ENCODE data around the gene VIPR1.

VIPR1 gene

DNA sequence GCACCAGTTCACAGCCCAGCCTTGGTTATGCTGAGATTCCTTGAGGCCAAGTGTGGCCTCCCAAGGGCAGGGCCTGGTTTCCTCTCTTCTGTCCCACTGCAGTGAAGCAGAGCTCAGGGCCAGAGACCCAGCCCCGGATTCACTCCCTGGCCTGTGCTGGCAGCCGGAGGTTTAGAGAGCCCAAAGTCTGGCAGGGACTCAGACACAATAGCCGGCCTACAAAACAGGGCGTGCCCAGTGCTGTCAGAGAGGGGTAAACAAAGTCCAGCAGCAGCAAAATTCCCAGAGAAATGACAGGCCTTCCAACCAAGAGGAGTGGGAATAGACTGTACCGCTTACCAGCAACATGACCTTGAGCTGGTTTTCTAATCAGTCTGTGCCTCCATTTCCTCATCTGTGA, 14.0 kb downstream of the VIPR1 start:
- Histone ChIP-seq H3K4me1 (ENCODE audit: control insufficient read depth, insufficient read depth, low read length) (no peaks in the 10 kb centered on the region), H3K27me3 (ENCODE audit: control insufficient read depth, insufficient read depth, low read length) (no peaks in the 10 kb centered on the region), H3K36me3 (ENCODE audit: control insufficient read depth, insufficient read depth, low read length) (no peaks in the 10 kb centered on the region), H3K27ac (ENCODE audit: low read depth, low read length) (no peak overlapping the region), H3K9ac (ENCODE audit: low read length) (no peak overlapping the region), H3K4me3 (ENCODE audit: low read length) (no peak overlapping the region)

DNA sequence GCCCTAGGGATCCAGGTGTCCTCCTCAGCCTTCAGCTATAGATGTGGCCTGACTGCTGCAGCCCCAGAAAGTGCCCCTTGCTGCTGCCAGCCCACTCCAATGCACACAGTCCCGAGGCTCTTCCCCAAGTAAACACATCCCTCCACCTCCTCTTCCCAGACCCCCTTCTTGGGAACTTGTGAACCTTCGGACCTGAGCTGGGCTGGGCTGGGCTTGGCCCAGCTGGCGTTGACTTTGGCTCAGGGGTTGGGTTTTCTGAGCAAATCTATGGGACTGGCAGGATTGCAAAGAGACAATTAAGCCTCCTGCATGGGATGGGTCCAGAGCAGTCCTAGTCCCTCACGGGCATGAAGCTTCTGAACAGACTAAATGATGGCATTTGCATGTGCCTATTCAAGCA, 14.7 kb downstream of the VIPR1 start:
- no peak overlapping the region for H3K4me3 ChIP-seq (ENCODE audit: low read length)
- no peaks in the 10 kb centered on the region for H3K27me3 ChIP-seq (ENCODE audit: control insufficient read depth, insufficient read depth, low read length)
- H3K27ac ChIP-seq (ENCODE audit: low read depth, low read length): no peak overlapping the region
- no peaks in the 10 kb centered on the region for H3K36me3 ChIP-seq (ENCODE audit: control insufficient read depth, insufficient read depth, low read length)
- H3K9ac ChIP-seq (ENCODE audit: low read length): no peak overlapping the region
- no peaks in the 10 kb centered on the region for H3K4me1 ChIP-seq (ENCODE audit: control insufficient read depth, insufficient read depth, low read length)

DNA sequence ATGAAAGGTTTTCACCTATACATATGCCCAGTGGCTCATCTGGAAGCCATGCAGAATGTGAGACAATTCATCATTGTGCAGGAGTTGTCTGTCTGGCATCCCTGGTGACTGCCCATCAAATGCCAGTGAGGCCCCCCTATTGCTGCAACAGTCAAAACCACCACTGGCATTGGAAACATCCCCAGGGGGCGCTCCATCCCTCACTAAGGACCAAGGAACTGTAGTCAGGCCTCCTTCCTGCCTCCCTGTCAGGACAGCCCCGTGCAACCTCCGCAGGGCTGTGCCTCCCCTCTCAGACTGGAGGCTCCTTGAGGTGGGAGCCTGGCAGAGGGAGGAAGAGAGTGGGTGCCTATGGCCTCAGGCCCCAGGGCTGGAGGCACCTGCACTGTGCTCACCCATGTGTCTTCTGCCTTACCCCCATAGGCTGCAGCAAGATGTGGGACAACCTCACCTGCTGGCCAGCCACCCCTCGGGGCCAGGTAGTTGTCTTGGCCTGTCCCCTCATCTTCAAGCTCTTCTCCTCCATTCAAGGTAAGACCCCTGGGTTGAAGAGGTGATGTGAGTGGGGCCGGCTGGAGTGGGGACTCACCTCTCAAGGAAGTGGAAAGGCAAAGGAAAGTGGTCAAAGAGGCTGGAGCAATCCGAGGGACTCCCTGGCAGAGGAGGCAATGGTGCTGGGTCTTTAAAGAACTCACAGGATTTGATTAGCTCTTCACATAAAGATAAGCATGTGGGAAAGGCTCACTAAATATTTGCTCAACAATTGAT, 16.5 kb downstream of the VIPR1 start:
- Histone ChIP-seq H3K27ac (ENCODE audit: low read depth, low read length) (no peak overlapping the region), H3K9ac (ENCODE audit: low read length) (no peak overlapping the region), H3K36me3 (ENCODE audit: control insufficient read depth, insufficient read depth, low read length) (no peaks in the 10 kb centered on the region), H3K4me1 (ENCODE audit: control insufficient read depth, insufficient read depth, low read length) (no peaks in the 10 kb centered on the region), H3K27me3 (ENCODE audit: control insufficient read depth, insufficient read depth, low read length) (no peaks in the 10 kb centered on the region), H3K4me3 (ENCODE audit: low read length) (no peak overlapping the region)

DNA sequence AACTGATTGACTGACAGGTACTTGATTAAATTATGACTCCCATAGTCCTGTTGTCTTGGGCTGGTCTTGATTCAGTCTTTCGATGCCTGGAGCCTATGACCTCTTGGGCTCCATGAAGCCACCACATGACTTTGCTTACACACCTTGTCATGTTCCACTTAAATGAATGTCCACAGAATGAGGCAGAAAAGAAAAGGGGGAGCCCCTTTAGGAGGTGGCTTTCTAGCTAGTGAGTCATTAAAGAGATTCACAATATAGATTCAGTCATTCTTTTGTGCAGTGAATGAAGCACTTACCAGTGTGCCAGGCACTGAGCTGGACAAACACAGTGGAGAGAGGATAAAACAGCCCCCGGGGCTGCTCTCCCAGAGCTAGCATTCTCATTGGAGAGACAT, 17.1 kb downstream of the VIPR1 start:
- no peaks in the 10 kb centered on the region for H3K4me1 ChIP-seq (ENCODE audit: control insufficient read depth, insufficient read depth, low read length)

DNA sequence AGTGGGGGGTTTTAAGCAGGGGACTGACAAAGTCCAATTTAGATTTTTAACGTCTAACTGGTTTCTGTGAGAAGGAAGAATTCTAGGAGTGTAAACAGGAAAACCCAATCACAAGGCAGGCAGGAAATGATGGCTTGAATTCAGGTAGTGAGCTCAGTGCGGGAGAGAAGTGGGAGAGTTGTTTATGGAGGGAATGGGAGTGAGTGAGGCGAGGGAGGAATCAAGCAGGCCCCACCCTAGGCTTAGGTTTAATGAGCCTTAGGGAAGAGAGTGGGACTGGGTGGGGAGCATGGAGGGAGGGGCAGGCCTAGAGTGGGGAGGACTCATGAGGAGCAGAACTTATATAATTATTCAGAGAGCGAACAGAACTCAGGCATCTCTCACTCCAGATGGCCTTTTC, 17.9 kb downstream of the VIPR1 start:
- Histone ChIP-seq H3K4me1 (ENCODE audit: control insufficient read depth, insufficient read depth, low read length) (no peaks in the 10 kb centered on the region), H3K4me3 (ENCODE audit: low read length) (no peak overlapping the region), H3K27ac (ENCODE audit: low read depth, low read length) (no peak overlapping the region), H3K36me3 (ENCODE audit: control insufficient read depth, insufficient read depth, low read length) (no peaks in the 10 kb centered on the region), H3K27me3 (ENCODE audit: control insufficient read depth, insufficient read depth, low read length) (no peaks in the 10 kb centered on the region), H3K9ac (ENCODE audit: low read length) (no peak overlapping the region)

More for the DNA sequence above, 17.1 kb downstream of the VIPR1 start:
- Histone ChIP-seq H3K4me3 (ENCODE audit: low read length) (no peak overlapping the region), H3K27me3 (ENCODE audit: control insufficient read depth, insufficient read depth, low read length) (no peaks in the 10 kb centered on the region), H3K27ac (ENCODE audit: low read depth, low read length) (no peak overlapping the region), H3K9ac (ENCODE audit: low read length) (no peak overlapping the region), H3K36me3 (ENCODE audit: control insufficient read depth, insufficient read depth, low read length) (no peaks in the 10 kb centered on the region)

DNA sequence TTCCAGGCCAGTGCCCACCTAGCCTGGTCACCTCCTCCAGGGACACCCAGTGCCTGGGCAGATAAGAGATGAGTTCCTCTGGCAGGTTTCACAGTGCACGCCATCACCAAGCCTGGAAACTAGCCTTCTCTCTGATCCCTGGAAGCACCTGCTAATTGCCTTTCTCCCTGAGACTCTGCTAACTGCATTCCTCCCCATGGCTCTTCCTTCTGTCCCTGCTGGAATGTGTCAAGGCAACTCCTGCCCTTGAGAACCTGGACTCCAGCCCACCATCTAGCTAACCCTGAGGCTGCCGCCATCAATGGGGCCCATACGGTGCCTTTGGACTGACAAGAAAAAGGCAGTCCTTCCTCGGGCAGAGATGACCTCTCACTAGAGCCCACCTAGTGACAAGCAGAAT, 18.5 kb downstream of the VIPR1 start:
- Histone ChIP-seq H3K27ac (ENCODE audit: low read depth, low read length) (no peak overlapping the region), H3K9ac (ENCODE audit: low read length) (no peak overlapping the region), H3K36me3 (ENCODE audit: control insufficient read depth, insufficient read depth, low read length) (peaks cover 2% of the 10 kb centered on the region), H3K27me3 (ENCODE audit: control insufficient read depth, insufficient read depth, low read length) (no peaks in the 10 kb centered on the region), H3K4me1 (ENCODE audit: control insufficient read depth, insufficient read depth, low read length) (no peaks in the 10 kb centered on the region), H3K4me3 (ENCODE audit: low read length) (no peak overlapping the region)

DNA sequence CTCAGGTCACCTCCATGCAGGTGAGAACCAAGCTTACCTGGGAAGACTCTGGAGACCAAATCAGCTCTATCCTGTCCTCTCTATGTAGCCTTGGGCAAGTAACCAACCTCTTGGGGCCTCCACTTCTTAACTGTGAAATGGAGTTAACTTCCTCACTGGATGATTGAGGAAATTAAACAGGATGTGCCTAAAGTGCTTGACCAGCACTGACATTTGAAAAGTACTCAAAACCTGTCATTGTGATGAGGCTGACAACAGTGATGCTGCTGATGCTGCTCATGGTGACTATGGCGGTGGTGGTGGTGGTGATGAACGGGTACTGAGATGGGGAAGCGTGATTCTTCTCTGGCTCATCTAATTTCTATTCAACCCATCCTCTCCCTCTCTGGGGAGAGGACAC, 22.3 kb downstream of the VIPR1 start:
- Histone ChIP-seq H3K4me1 (ENCODE audit: control insufficient read depth, insufficient read depth, low read length) (no peaks in the 10 kb centered on the region), H3K4me3 (ENCODE audit: low read length) (no peak overlapping the region), H3K36me3 (ENCODE audit: control insufficient read depth, insufficient read depth, low read length) (peaks cover 2% of the 10 kb centered on the region), H3K27ac (ENCODE audit: low read depth, low read length) (no peak overlapping the region), H3K27me3 (ENCODE audit: control insufficient read depth, insufficient read depth, low read length) (no peaks in the 10 kb centered on the region), H3K9ac (ENCODE audit: low read length) (no peak overlapping the region)

DNA sequence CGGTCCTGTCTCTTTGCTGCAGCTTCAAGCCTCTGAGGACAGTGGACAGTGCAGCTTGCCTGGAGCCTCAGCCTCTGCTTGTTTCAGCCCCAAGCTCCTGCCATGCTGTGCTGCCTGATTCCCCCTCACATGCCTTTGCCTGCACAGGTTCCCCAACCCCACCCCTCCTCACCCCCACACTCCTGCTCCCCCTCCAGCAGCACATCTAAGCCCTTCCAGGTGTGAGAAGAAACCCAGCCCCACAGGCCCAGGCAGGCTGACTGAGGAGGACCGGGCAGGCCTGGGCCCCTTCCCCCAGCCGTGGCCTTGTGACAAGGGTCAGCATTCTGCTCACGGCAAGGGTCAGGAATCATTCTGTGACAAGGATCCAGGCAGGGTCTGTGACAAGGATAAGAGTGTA, 22.8 kb downstream of the VIPR1 start:
- no peak overlapping the region for H3K27ac ChIP-seq (ENCODE audit: low read depth, low read length)
- H3K4me1 ChIP-seq (ENCODE audit: control insufficient read depth, insufficient read depth, low read length): no peaks in the 10 kb centered on the region
- no peaks in the 10 kb centered on the region for H3K27me3 ChIP-seq (ENCODE audit: control insufficient read depth, insufficient read depth, low read length)

DNA sequence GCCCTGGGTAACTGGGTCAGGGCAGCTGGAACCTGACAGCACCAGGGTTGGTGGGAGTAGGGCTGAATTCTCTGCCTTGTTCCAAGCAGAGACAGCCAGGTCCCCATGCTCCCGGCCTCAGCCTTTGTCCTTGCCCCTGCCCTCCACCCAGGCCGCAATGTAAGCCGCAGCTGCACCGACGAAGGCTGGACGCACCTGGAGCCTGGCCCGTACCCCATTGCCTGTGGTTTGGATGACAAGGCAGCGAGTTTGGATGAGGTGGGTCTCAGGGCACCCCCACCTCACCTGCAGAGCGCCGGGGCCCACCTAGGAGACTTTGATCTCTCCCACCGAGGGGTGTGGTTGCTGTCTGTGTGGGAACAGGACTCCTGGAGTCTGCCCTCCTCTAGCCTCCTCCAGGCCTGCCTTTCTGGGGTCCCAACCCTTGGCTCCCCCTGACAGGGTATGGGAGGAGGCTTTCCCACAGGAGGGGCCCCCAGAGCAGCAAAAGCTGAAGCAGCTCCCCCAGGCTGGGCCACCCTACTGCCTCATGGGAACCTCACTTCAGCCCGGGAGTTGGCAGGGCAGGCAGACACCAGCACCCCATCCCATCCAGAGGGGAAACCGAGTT, 23.4 kb downstream of the VIPR1 start:
- no peak overlapping the region for H3K27ac ChIP-seq (ENCODE audit: low read depth, low read length)
- H3K27me3 ChIP-seq (ENCODE audit: control insufficient read depth, insufficient read depth, low read length): no peaks in the 10 kb centered on the region
- H3K4me3 ChIP-seq (ENCODE audit: low read length): no peak overlapping the region
- no peak overlapping the region for H3K9ac ChIP-seq (ENCODE audit: low read length)
- H3K4me1 ChIP-seq (ENCODE audit: control insufficient read depth, insufficient read depth, low read length): no peaks in the 10 kb centered on the region
- peaks cover 2% of the 10 kb centered on the region for H3K36me3 ChIP-seq (ENCODE audit: control insufficient read depth, insufficient read depth, low read length)

More for the DNA sequence above, 22.8 kb downstream of the VIPR1 start:
- Histone ChIP-seq H3K4me3 (ENCODE audit: low read length) (no peak overlapping the region), H3K9ac (ENCODE audit: low read length) (no peak overlapping the region), H3K36me3 (ENCODE audit: control insufficient read depth, insufficient read depth, low read length) (peaks cover 2% of the 10 kb centered on the region)

DNA sequence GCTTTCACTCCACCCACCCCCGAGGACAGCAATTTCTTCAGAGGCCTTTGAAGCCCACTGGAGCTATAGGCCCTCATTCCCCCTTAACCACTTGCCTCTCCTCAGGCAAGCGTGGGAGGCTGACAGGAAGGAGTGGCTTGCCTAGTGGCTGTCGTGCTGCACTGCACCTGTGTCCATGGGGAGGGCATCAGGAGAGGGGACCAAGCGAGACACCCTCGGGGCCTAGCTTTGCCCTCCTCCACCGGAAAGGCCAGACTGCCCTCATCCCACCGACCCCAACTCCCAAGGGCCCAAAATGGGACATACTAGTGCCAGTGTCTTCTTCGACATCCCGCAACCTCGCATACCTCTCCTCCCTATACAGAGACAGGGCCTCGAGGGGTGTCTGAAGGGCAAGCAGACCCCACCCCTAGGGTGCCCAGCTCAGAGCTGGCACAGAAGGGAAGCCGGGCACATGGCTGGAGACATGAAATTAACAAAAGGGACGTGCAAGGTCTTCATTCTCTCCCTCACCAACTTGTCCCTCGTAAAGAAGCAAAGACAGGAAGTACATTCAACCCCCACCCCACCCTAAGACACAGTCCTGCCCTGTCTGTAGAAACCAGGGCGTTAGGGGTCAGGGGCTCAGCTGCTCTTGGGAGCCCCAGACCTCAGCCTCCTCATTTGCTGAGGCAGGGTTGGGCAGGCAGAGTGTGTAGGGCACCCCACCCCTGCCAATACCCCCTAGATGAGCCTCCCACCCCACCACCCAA, 24.3 kb downstream of the VIPR1 start:
- Histone ChIP-seq H3K4me3 (ENCODE audit: low read length) (no peak overlapping the region), H3K9ac (ENCODE audit: low read length) (no peak overlapping the region), H3K27me3 (ENCODE audit: control insufficient read depth, insufficient read depth, low read length) (no peaks in the 10 kb centered on the region), H3K36me3 (ENCODE audit: control insufficient read depth, insufficient read depth, low read length) (peaks cover 2% of the 10 kb centered on the region), H3K4me1 (ENCODE audit: control insufficient read depth, insufficient read depth, low read length) (no peaks in the 10 kb centered on the region), H3K27ac (ENCODE audit: low read depth, low read length) (no peak overlapping the region)

DNA sequence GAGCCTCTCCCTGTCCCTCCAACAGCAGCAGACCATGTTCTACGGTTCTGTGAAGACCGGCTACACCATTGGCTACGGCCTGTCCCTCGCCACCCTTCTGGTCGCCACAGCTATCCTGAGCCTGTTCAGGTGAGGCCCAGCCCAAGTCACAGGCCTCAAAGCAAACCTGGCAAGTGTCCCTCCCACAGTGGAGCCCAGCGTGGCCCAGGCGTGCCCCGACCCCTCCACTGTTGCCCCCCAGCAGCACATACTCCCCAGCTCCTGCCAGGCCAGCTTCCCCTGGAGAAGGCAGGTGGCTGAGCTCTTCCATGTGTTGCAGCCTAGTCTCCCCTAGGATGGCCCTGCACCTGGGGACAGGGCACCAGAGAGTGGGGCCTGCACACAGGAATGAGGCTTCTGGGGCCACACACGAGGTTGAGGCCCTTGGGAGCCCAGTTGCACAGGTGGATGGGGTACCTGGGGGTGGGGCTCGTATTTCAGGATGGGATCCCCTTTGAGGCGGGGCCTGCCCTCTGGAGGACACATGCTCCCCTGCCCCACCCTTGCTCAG, 25.0 kb downstream of the VIPR1 start:
- peaks cover 2% of the 10 kb centered on the region for H3K36me3 ChIP-seq (ENCODE audit: control insufficient read depth, insufficient read depth, low read length)
- no peak overlapping the region for H3K9ac ChIP-seq (ENCODE audit: low read length)
- no peak overlapping the region for H3K27ac ChIP-seq (ENCODE audit: low read depth, low read length)

DNA sequence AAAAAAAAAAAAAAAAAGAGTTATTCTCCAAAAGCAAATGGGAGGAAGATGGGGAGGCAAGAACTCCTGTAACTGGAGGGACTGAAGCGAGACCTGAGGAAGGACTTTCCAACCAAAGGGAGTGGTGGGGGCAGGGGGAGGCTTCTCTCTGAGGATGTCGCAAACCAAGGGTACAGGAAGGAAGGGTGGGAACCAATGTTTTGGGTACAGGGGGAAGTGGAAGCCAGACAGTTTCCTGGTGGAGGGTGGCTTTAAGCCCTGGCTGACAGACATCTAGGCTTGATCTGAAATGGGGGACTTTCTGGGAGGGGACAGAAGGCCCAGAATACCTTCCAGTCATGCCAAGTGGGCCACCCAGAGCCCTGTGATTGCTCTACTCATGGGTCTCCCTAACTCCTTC, 27.0 kb downstream of the VIPR1 start:
- Histone ChIP-seq H3K27me3 (ENCODE audit: control insufficient read depth, insufficient read depth, low read length) (no peaks in the 10 kb centered on the region), H3K9ac (ENCODE audit: low read length) (no peak overlapping the region), H3K27ac (ENCODE audit: low read depth, low read length) (no peak overlapping the region), H3K4me3 (ENCODE audit: low read length) (no peak overlapping the region), H3K4me1 (ENCODE audit: control insufficient read depth, insufficient read depth, low read length) (no peaks in the 10 kb centered on the region), H3K36me3 (ENCODE audit: control insufficient read depth, insufficient read depth, low read length) (peaks cover 2% of the 10 kb centered on the region)

More for the DNA sequence above, 25.0 kb downstream of the VIPR1 start:
- no peaks in the 10 kb centered on the region for H3K27me3 ChIP-seq (ENCODE audit: control insufficient read depth, insufficient read depth, low read length)
- H3K4me1 ChIP-seq (ENCODE audit: control insufficient read depth, insufficient read depth, low read length): no peaks in the 10 kb centered on the region
- H3K4me3 ChIP-seq (ENCODE audit: low read length): no peak overlapping the region
